ENCODE results near the gene DNAJB11. TPM values are rescaled to one million over a fixed set of nuclear protein-coding genes. Genes with fewer than 3 reads are reported as not detected.
"Not testable (repeated sequence)": the region's sequence is repeated elsewhere in the genome, so short reads cannot be mapped to it uniquely, and the experiment has no call there.

The DNAJB11 gene
- total and polyA plus RNA-seq, 2 experiments from 2014 or later = 47.4 to 144 TPM

DNA sequence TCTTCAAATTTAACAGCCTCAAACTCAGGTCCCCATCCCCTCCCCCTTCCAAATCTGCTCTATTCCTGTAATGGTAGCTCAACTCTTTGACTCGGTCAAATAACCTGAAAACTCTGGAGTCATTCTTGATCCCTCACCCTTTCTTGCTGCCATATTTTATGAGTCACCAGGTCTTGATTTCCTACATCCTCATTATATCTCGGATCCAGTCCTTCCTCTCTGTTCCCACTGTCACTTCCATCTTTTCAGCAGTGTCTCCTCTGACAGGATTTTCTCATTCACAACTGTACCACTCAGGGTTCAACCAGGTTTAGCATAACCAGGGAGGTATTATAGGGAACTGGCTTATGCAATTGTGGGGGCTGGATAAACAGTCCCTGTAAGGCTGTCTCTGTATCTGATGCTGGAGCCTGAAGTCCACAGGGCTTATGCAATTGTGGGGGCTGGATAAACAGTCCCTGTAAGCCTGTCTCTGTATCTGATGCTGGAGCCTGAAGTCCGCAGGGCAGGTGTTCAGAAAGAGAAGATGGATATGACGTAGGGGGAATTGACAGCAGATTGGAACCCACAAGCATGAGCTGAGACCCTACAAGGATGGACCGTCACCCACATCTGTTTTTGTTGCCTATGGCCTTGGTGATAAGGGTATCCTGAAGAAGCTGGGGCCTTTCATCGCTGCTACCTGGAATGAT is 60.6 kb downstream of the DNAJB11 start:
- no peak for DNase-seq (ENCODE audit: low read depth in 1 of 2, low spot score in 1 of 2)
- H3K27me3 ChIP-seq = no peaks in the 10 kb centered on the region
- H3K4me3 ChIP-seq = no peak overlapping the region
- TF ChIP-seq, protein P1, sequence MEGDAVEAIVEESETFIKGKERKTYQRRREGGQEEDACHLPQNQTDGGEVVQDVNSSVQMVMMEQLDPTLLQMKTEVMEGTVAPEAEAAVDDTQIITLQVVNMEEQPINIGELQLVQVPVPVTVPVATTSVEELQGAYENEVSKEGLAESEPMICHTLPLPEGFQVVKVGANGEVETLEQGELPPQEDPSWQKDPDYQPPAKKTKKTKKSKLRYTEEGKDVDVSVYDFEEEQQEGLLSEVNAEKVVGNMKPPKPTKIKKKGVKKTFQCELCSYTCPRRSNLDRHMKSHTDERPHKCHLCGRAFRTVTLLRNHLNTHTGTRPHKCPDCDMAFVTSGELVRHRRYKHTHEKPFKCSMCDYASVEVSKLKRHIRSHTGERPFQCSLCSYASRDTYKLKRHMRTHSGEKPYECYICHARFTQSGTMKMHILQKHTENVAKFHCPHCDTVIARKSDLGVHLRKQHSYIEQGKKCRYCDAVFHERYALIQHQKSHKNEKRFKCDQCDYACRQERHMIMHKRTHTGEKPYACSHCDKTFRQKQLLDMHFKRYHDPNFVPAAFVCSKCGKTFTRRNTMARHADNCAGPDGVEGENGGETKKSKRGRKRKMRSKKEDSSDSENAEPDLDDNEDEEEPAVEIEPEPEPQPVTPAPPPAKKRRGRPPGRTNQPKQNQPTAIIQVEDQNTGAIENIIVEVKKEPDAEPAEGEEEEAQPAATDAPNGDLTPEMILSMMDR (IDR thresholded peaks at IDR 0.05; ENCODE audit: low read depth, low read length) = no peak
- no peak overlapping the region for H3K27ac ChIP-seq
- H3K4me1 ChIP-seq (ENCODE audit: low read depth) = no peaks in the 10 kb centered on the region
- H3K9me3 ChIP-seq (ENCODE audit: low read depth) = no peaks in the 10 kb centered on the region
- H3K36me3 ChIP-seq = no peaks in the 10 kb centered on the region

DNA sequence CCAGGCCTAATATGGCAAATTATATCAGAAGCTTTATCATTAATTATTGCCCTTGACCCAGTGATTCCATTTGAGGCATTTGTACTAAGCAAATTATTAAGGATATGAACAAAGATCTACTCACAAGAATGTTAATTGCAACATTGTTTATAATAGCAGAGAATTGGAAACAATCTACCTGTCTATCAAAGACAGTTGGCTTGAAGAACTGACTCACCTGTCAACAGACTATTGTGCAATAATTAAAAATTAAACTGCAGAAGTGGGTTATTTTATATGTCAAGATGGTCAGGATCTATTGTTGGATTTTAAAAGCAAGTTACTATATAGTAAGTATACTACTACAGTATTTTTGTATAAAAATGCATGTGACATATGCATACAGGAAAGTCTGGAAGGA is 63.0 kb downstream of the DNAJB11 start:
- Histone ChIP-seq H3K27ac (no peak overlapping the region), H3K4me1 (ENCODE audit: low read depth) (no peaks in the 10 kb centered on the region), H3K9me3 (ENCODE audit: low read depth) (no peaks in the 10 kb centered on the region), H3K4me3 (no peak overlapping the region), H3K27me3 (no peaks in the 10 kb centered on the region), H3K36me3 (no peaks in the 10 kb centered on the region)
- DNase-seq (ENCODE audit: low read depth in 1 of 2, low spot score in 1 of 2) = no peak
- TF ChIP-seq, protein P1 (IDR thresholded peaks at IDR 0.05; ENCODE audit: low read depth, low read length) = no peak

DNA sequence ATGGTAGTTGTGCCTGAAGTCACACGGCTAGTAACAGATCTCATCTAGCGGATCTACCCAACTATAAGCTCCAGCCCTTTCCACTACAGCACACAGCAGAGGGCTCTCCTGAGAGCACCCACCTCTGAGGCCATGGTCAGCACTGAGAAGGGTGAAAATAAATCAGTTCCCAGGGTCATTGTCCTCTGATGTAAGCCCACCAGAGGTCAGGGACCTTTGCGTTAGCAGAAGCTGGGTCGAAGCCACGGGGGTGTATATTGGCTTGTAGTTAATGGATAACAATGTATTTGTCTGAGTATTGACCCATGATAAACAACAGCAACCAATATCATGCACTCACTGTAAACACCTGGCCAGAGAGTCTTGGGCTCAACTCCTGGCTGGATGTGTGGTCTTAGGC is 63.7 kb downstream of the DNAJB11 start:
- H3K9me3 ChIP-seq (ENCODE audit: low read depth); H3K27me3 ChIP-seq; H3K36me3 ChIP-seq; H3K4me1 ChIP-seq (ENCODE audit: low read depth); H3K27ac ChIP-seq; DNase-seq (ENCODE audit: low read depth in 1 of 2, low spot score in 1 of 2); H3K4me3 ChIP-seq: not testable (repeated sequence)

Other genes with a start within 250 kb of the DNAJB11 start
- 0.15 and 0.92 TPM in 2 replicates for gene DGKG, start 208.5 kb upstream of the DNAJB11 start, total RNA-seq
- gene DGKG, start 208.5 kb upstream of the DNAJB11 start, polyA plus RNA-seq = 0.85 TPM in 1 of 2 replicates, not detected in the other
- gene CRYGS, start 26.3 kb upstream of the DNAJB11 start, total RNA-seq = 0.69 and 1.3 TPM in 2 replicates
- 0.12 and 1.1 TPM in 2 replicates for gene CRYGS, start 26.3 kb upstream of the DNAJB11 start, polyA plus RNA-seq
- gene TBCCD1, start 3.4 kb upstream of the DNAJB11 start, total RNA-seq = 10.9 and 13.4 TPM in 2 replicates
- gene TBCCD1, start 3.4 kb upstream of the DNAJB11 start, polyA plus RNA-seq = 16.4 and 22.2 TPM in 2 replicates
- not detected in 2 replicates for gene AHSG, start 42.3 kb downstream of the DNAJB11 start, total RNA-seq
- 0.59 TPM in 1 of 2 replicates, not detected in the other for gene AHSG, start 42.3 kb downstream of the DNAJB11 start, polyA plus RNA-seq
- gene FETUB, start 69.7 kb downstream of the DNAJB11 start, total RNA-seq = not detected in 2 replicates
- gene FETUB, start 69.7 kb downstream of the DNAJB11 start, polyA plus RNA-seq = not detected in 2 replicates
- gene HRG, start 95.3 kb downstream of the DNAJB11 start, total RNA-seq = not detected in 2 replicates
- gene HRG, start 95.3 kb downstream of the DNAJB11 start, polyA plus RNA-seq = not detected in 2 replicates
- gene KNG1, start 146.6 kb downstream of the DNAJB11 start, total RNA-seq = not detected in 2 replicates
- not detected in 2 replicates for gene KNG1, start 146.6 kb downstream of the DNAJB11 start, polyA plus RNA-seq
- gene EIF4A2, start 212.9 kb downstream of the DNAJB11 start, total RNA-seq = 621 and 911 TPM in 2 replicates
- 359 and 471 TPM in 2 replicates for gene EIF4A2, start 212.9 kb downstream of the DNAJB11 start, polyA plus RNA-seq
- gene RFC4, start 235.8 kb downstream of the DNAJB11 start, total RNA-seq = 23.0 and 37.5 TPM in 2 replicates
- gene RFC4, start 235.8 kb downstream of the DNAJB11 start, polyA plus RNA-seq = 34.0 and 47.4 TPM in 2 replicates